HCEC 1CT (cell line): ENCODE results near the gene SRRT.
"Not testable (repeated sequence)": the region's sequence is repeated elsewhere in the genome, so short reads cannot be mapped to it uniquely, and the experiment has no call there.

ENCODE experiments used
- DNase-seq: peaks from one replicate; pipeline ENCODE4 v3.0.0-alpha.2; 2017

The SRRT gene

DNA sequence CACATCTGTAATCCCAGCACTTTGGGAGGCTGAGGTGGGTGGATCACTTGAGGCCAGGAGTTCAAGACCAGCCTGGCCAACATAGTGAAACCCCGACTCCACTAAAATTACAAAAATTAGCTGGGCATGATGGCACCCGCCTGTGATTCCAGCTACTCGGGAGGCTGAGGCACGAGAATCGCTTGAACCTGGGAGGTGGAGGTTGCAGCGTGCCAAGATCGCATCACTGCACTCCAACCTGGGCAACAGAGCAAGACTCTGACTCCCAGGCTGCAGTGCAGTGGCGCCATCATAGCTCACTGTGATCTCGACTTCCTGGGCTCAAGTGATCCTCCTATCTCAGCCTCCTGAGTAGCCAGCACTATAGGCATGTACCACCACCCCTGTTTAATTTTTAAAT, 20.0 kb upstream of the SRRT start:
- DNase-seq: not testable (repeated sequence)

DNA sequence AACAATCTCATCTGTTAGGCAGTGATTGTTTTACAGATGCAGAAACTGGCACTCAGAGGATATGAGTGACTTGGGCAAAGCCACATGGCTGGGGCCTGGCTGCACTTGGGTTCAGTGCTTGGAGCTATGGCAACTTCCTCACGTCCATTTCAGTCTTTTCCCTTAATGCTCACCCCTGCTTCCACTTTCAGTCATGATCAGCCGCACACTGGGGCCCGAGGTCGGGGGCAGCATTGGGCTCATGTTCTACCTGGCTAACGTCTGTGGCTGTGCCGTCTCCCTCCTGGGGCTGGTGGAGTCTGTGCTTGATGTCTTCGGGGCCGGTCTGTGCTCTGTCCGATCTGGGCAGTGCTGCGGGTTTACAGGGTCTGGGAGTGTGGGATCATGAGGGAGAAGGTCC, 19.4 kb upstream of the SRRT start:
- no peak for DNase-seq

DNA sequence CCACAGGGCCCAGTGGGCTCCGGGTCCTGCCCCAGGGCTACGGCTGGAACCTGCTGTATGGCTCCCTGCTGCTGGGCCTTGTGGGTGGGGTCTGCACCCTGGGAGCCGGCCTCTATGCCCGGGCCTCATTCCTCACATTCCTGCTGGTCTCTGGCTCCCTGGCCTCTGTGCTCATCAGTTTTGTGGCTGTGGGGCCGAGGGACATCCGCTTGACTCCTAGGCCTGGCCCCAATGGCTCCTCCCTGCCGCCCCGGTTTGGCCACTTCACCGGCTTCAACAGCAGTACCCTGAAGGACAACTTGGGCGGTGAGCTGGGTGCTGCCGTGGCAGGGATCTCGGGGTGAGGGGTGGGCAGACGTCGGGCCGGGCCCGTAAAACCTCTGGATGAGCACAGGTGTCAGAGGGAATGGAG, 18.0 kb upstream of the SRRT start:
- no peak for DNase-seq

DNA sequence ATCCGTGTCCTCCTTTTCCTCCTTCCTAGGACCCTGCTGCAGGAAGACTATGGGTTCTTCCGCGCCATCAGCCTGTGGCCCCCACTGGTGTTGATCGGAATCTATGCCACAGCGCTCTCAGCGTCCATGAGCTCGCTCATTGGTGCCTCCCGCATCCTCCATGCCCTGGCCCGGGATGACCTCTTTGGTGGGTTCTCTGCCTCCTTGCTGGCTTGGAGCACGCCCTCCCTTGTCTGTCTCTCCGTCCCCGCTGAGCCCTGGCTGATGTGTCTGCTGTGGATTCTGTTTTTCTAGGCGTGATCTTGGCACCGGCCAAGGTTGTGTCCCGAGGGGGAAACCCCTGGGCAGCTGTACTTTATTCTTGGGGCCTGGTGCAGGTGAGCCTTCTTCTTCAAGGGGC, 15.0 kb upstream of the SRRT start:
- no peak for DNase-seq

DNA sequence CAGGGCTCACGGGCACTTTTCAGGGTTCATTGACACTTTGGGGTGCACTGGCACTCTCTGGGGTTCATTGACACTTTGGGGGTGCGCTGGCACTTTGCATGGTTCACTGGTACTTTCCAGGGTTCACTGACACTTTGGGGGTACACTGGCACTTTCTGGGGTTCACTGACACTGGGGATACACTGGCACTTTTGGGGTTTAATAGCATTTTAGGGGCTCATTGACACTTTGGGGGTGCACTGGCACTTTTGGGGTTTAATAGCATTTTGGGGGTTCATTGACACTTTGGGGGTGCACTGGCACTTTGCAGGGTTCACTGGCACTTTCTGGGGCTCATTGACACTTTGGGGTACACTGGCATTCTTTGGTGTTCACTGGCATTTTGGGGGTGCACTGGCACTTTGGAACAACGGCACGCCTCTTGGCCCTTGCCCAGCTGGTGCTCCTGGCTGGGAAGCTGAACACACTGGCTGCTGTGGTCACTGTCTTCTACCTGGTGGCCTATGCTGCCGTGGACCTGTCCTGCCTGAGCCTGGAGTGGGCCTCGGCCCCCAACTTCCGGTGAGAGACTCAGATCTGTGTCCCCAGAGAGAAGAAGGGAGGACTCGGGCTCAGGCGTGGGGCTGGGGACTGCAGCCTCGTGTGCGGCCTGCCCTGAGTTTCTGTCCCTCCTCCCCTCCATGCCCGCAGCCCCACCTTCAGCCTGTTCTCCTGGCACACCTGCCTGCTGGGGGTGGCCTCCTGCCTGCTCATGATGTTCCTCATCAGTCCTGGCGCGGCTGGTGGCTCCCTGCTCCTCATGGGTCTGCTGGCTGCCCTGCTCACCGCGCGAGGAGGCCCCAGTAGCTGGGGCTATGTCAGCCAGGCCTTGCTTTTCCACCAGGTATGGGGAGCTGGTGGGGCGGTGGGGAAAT, 13.9 kb upstream of the SRRT start:
- DNase-seq: no peak

DNA sequence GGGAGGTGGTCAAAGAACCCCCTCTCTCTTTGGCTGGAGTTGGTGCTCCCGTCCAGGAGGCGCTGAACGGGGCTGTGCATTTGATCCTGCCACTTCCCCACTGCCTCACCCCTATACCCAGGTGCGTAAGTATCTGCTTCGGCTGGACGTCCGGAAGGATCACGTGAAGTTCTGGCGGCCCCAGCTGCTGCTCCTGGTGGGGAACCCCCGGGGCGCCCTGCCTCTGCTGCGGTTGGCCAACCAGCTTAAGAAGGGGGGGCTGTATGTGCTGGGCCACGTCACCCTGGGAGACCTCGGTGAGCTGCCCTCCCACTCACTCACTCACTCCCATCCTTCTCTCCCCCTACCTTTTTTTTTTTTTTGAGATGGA, 13.3 kb upstream of the SRRT start:
- DNase-seq: no peak

DNA sequence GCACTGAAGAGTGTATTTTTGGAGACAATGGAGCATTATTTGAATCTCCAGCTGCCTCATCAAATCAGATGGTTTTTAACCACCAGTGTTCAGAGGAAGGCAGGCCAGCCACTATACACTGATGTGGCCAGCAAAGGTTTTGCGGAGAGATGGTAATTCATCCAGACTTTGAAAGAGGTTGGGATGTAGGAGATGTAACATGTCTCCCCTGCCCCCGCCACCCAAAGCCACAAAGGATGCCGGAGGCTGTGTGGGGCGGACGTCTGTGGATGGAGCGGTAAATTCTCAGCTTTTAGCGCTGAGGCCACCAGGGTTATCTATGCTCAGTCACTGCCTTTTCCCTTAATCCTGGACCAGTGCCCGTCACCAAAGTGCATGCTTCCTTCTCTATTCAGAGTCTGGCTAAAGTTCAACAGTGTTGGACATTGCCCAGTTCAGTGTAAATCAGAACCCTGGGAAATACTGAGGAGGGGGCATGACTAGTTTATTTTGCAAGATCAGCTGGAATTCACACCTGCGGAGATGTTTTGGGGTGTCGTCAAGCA, 11.4 kb upstream of the SRRT start:
- DNase-seq: no peak

DNA sequence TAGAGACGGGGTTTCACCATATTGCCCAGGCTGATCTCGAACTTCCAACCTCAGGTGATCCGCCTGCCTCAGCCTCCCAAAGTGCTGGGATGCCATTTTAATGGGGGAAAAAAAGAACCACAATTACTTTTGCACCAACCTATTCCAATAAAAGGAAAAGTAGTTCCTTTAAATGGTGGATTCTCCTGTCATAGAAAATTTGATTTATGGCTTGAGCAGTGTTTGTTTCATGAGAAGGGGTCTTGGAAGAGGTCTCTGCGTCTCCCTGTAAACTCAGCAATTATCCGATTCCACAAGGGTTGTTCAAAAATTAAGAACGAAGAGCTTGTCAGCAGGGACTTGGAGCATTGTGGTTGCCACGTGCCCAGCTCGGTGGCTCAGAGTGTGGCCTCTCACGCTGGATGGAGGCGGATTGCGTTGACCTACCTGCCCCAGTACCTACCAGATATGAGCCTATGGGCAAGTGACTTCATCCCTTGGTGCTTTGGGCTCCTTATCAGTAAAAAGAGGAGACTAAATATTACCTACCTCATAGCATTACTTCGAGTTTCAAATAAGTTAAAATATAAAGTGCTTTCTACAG, 10.5 kb upstream of the SRRT start:
- no peak for DNase-seq

DNA sequence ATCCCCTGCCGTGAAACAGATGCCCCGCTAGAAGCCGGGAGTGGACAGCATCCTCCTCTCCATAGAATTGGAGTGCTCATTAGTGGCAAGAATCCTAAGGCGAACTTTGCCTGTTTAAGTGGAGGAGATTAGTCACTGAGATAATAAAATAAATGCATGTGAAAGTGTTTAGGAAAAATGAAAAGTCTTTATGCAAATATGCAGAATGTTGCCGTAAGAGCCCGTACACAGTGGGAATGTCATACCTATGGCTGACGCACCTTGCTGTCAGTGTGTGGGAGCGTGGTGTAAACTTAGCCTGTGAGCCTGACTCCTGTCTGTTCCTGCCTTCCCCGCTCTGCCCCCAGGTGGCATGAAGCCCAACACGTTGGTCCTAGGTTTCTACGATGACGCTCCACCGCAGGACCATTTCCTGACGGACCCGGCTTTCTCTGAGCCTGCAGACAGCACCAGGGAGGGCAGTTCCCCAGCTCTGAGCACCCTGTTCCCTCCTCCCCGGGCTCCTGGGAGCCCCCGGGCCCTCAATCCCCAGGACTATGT, 9.5 kb upstream of the SRRT start:
- DNase-seq: no peak

DNA sequence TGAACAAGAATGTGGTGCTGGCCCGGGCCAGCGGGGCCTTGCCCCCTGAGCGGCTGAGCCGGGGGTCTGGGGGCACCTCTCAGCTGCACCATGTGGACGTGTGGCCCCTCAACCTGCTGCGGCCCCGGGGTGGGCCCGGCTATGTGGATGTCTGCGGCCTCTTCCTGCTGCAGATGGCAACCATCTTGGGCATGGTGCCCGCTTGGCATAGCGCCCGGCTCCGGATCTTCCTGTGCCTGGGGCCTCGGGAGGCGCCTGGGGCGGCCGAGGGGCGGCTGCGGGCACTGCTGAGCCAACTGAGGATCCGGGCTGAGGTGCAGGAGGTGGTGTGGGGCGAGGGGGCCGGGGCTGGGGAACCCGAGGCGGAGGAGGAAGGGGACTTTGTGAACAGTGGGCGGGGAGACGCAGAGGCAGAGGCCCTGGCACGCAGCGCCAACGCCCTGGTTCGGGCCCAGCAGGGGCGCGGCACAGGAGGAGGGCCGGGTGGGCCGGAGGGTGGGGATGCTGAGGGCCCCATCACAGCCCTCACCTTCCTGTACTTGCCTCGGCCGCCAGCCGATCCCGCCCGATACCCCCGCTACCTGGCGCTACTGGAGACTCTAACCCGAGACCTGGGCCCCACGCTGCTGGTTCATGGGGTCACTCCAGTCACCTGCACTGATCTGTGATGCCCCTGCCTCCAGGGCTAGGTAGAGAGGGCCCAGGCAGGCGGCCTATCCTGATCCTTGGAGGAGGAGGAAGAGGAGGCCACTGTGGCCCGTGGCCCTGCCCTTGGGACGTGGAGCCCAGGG, 8.8 kb upstream of the SRRT start:
- DNase-seq: no peak

DNA sequence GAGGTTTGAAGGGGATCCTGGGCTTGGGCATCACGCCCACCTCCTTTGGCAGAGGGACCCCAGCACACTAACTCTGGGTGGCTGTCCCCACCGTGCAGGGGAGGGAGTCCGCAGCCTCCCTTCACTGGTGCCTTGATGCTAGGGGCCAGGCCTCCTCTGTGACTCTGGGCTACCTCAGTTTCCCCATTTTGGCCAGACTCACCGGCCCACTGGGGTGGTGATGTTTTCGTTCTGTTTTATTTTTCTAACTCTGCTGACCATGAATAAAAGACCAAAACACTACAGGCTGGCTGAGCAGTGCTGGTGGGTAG, 8.2 kb upstream of the SRRT start:
- no peak for DNase-seq

DNA sequence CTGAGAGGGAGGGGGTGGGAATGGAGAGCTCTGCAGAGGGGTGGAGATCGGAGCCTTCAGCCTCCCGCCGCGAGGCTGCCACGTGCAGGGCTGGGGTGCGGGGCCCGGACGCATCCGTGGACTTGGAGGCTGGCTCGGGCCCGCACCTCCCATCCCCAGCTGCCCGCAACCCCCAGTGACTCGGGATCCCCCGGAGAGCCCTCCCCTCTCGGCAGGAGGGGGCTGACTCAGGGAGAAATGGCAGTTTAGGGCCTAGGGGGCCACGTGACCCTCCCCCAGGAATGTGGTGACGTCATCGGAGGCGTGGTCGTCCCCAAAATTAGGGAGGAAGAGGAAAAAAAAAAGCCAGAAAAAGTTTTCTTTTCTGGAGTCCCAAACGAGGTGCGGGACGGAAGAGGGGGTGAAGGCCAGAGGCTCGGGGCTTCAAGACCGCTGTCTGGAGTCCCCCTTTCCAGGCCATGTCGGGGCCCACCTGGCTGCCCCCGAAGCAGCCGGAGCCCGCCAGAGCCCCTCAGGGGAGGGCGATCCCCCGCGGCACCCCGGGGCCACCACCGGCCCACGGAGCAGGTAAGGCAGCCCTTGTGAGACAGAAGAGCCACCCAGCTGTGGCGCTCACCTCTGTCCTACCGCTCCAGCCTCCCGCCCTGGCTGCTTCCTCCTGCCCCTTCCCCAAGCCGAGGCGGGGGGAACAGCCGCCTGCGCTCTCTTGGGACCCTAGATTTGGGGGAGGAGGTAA, 7.7 kb upstream of the SRRT start, which contains the start of gene TRIP6:
TSS of gene TRIP6 (plus strand) at position 348 of the 736 bp plus-strand sequence. CDS start at position 459, 111 bp downstream.
- DNase-seq: peak; percentile 89

DNA sequence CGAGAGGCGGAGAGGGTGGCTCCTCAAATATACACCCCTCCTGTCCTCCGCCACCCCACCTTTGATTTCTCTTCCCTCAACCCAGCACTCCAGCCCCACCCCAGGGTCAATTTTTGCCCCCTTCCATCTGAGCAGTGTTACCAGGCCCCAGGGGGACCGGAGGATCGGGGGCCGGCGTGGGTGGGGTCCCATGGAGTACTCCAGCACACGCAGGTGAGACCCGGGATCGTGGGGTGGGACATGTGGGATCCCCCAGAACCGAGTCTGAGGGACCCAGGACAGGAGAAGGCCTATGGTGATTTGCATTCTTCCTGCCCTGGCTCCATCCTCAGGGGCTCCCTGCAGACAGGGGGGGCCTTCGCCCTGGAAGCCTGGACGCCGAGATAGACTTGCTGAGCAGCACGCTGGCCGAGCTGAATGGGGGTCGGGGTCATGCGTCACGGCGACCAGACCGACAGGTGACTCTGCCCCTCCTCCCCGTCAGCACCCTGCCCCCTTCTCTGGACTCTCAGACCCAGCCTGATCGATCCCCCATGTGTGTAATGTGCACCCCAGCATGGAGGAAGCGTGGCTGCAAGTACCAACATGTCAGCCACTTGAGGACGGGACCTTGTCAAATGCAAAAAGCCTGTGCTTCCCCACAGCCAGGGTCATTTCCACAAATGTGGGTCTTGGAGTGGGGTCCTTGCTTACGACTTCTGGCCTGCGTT, 7.0 kb upstream of the SRRT start:
- no peak for DNase-seq

DNA sequence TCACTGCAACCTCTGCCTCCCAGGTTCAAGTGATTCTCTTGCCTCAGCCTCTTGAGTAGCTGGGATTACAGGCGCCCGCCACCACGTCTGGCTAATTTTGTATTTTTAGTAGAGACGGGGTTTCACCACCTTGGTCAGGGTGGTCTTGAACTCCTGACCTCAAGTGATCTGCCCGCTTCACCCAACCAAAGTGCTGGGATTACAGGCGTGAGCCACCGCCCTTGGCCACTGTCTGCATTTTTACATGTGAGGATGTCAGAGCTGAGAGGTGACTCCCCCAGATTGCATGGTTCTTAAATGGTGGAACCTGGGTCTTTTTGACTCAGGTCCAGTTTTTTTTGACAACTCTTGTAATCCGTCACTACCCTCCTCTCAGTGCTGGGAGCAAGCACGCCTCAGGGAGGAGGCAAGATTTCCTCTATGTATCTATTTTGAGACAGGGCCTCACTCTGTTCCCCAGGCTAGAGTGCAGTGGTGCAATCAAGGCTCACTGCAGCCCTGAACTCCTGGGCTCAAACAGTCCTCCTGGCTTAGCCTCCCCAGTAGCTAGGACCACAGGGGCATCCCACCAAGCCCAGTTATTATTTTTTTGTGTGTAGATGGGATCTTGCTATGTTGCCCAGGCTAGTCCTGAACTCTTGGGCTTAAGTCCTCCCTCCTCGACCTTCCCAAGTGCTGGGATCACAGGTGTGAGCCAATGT, 1.2 kb upstream of the SRRT start:
- no peak for DNase-seq

DNA sequence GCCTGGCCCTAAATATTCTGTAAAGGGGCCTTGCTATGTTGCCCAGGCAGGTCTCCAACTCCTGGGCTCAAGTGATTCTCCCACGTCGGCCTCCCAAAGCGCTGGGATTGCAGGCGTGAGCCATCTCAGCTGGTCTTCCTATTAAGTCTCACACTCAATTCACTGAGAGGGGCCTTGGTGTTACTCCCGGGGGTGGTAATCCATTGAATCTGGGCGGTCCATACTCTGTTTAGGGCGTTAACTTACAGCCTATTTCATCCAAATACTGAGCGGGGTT, 665 bp upstream of the SRRT start:
- DNase-seq: no peak

DNA sequence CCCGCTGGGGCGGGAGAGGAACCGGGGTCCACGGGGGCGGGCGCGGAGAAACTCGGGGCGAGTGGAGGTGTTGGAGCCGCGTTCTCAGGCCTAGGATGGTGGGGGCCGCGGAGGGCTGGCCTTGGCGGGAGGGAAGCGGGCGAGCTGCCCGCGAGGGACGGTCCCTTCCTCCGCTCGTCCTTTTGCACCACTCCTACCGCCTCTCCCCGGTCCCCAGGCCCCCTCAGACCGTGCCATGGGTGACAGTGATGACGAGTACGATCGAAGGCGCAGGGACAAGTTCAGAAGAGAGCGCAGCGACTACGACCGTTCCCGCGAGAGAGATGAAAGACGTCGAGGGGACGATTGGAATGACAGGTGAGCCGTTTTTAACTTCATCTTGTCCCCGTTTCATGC, 451 bp downstream of the SRRT start:
- no peak for DNase-seq

DNA sequence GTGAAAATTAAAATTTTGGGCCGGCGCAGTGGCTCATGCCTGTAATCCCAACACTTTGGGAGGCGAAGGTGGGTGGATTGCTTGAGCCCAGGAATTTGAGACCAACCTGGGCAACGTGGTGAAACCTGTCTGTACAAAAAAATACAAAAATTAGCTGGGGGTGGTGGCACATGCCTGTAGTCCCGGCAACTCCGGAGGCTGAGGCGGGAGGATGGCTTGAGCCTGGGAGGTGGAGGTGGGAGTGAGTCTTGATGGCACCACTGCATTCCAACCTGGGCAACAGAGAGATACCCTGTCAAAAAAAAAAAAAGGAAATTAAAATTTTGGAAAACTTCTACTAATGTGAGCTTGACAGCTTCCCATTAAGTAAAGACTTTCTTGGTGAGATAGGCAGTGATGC, 3.1 kb downstream of the SRRT start:
- DNase-seq: no peak

DNA sequence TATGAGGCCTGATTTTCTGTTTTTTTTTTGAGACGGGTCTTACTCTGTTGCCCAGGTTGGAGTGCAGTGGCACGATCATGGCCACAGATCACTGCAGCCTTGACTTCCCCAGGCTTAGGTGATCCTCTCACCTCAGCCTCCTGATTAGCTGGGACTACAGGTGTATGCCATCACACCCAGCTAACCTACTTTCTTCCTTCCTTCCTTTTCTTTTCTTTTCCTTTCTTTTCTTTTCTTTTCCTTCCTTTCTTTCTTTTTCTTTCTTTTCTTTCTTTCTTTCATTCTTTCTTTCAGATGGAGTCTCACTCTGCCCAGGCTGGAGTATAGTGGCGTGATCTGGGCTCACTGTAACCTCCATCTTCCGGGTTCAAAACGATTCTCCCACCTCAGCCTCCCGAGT, 3.8 kb downstream of the SRRT start:
- no peak for DNase-seq

DNA sequence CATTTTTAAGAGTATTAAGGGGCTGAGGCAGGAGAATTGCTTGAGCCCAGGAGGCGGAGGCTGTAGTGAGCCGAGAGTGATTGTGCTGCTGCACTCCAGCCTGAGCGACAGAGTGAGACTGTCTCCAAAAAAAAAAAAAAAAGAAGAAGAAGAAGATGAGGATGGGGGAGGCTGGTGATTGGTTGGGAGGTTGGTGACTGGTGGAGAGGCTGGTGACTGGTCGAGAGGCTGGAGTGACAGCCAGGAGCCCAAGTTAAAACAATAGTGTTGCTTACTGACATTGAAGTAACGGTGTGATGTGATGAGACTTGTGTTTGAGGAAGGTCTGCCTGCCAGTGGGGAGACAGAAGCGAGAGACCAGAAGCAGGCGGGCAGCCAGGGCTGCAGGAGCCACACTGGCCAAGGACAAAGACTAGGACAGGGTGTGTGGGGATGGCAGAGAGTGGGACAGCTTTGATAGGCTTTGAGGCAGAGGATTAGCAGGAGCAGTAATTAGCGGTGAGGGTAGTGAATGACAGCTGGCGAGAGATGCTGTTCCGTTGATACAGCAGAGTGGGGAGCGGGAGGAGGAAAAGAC, 4.9 kb downstream of the SRRT start:
- DNase-seq: no peak

DNA sequence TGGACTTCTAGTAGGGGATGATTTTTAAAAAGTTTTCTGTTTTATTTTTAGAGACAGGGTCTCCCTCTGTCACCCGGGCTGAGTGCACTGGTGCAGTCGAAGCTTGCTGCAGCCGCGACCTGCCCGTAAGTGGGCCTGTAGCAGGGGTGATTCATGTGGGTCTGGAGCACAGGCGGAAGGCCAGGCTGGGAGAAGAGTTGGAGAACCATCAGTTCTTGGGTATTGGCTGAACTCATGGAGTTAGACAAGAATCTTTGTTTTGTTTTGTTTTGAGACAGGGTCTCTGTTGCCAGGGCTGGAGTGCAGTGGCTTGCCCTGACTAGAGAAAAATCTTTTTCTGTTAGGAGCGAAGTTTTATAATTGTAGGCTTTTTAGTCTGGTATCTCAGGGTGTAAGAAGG, 5.7 kb downstream of the SRRT start:
- DNase-seq: no peak

DNA sequence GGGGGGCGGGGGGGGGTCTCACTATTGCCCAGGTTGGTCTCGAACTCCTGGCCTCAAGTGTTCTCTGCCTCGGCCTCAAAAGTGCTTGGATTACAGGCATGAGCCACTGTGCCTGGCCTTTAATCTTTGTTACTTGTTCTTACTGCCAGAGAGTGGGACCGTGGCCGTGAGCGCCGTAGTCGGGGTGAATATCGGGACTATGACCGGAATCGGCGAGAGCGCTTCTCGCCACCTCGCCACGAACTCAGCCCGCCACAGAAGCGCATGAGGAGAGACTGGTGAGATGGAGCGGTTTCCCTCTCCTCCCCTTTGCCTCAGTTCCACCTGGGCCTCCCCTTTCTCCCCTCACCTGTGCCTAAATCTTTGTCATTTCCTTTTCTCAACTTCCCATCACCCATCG, 6.2 kb downstream of the SRRT start:
- no peak for DNase-seq
